HUES48 (cell line): ENCODE measurements around the gene BPIFB2.

Experiments used
- H3K27ac ChIP-seq: one replicate; pipeline ENCODE4 v1.7.0; 2013; ENCODE audit warnings: low read depth, low read length, inconsistent platforms
- H3K27me3 ChIP-seq: 2 replicates; pipeline ENCODE4 v1.6.1; 2013; ENCODE audit warnings: mild to moderate bottlenecking, low read length; ENCODE audit not compliant: control insufficient read depth, insufficient read depth
- H3K36me3 ChIP-seq: 2 replicates; pipeline ENCODE4 v1.6.1; 2013; ENCODE audit warnings: low read length; ENCODE audit not compliant: control insufficient read depth, insufficient read depth
- H3K4me1 ChIP-seq: 2 replicates; pipeline ENCODE4 v1.6.1; 2013; ENCODE audit warnings: mild to moderate bottlenecking, low read length; ENCODE audit not compliant: control insufficient read depth, insufficient read depth
- H3K4me3 ChIP-seq: 2 replicates; pipeline ENCODE4 v1.5.1; 2013; ENCODE audit warnings: mild to moderate bottlenecking, low read depth, low read length
- H3K9ac ChIP-seq: 2 replicates; pipeline ENCODE4 v1.6.1; 2013; ENCODE audit warnings: mild to moderate bottlenecking, low read depth, low read length, moderate library complexity
- H3K9me3 ChIP-seq: 2 replicates; pipeline ENCODE4 v1.6.1; 2013; ENCODE audit warnings: low read length; ENCODE audit not compliant: control insufficient read depth, insufficient read depth

BPIFB2 gene

GRCh38 chr20:33027769-33028751 lies 20.6 kb downstream of the BPIFB2 start:
- Histone ChIP-seq H3K9ac (no peak overlapping the region), H3K27ac (no peak overlapping the region), H3K4me3 (no peak overlapping the region), H3K4me1 (no peaks in the 10 kb centered on the region), H3K9me3 (no peaks in the 10 kb centered on the region), H3K27me3 (no peaks in the 10 kb centered on the region; the same call in 1 of the 2 replicates), H3K36me3 (no peaks in the 10 kb centered on the region)

- no peak overlapping the region for H3K4me3 ChIP-seq
- H3K9me3 ChIP-seq = no peaks in the 10 kb centered on the region
- no peak overlapping the region for H3K9ac ChIP-seq
- no peaks in the 10 kb centered on the region; the same call in 1 of the 2 replicates for H3K27me3 ChIP-seq
- H3K4me1 ChIP-seq = no peaks in the 10 kb centered on the region
- H3K36me3 ChIP-seq = no peaks in the 10 kb centered on the region
- no peak overlapping the region for H3K27ac ChIP-seq
These were observed 21.4 kb downstream of the BPIFB2 start for GRCh38 chr20:33028875-33029274.

- H3K27ac ChIP-seq = no peak overlapping the region
- no peaks in the 10 kb centered on the region for H3K36me3 ChIP-seq
- no peaks in the 10 kb centered on the region for H3K4me1 ChIP-seq
- no peak overlapping the region for H3K9ac ChIP-seq
- no peaks in the 10 kb centered on the region for H3K9me3 ChIP-seq
- no peak overlapping the region for H3K4me3 ChIP-seq
- H3K27me3 ChIP-seq = no peaks in the 10 kb centered on the region; the same call in 1 of the 2 replicates
These were observed 22.6 kb downstream of the BPIFB2 start for GRCh38 chr20:33030076-33030475.

- Histone ChIP-seq H3K9ac (no peak overlapping the region), H3K4me1 (no peaks in the 10 kb centered on the region), H3K9me3 (no peaks in the 10 kb centered on the region), H3K36me3 (no peaks in the 10 kb centered on the region), H3K27me3 (no peaks in the 10 kb centered on the region; the same call in 1 of the 2 replicates), H3K4me3 (no peak overlapping the region), H3K27ac (no peak overlapping the region)
These were observed 23.1 kb downstream of the BPIFB2 start for GRCh38 chr20:33030569-33030968.

- H3K9ac ChIP-seq = no peak within 1 kb of the TSS
- H3K36me3 ChIP-seq = no peaks in the 10 kb centered on the region
- no peak within 1 kb of the TSS for H3K27ac ChIP-seq
- no peaks in the 10 kb centered on the region for H3K4me1 ChIP-seq
- H3K27me3 ChIP-seq = no peaks in the 10 kb centered on the region; the same call in 1 of the 2 replicates
- H3K9me3 ChIP-seq = no peaks in the 10 kb centered on the region
- H3K4me3 ChIP-seq = no peak within 1 kb of the TSS
These were observed 24.0 kb downstream of the BPIFB2 start, which contains the start of gene BPIFB6 for GRCh38 chr20:33031531-33031930. BPIFB6 (plus strand) TSS chr20:33031648; CDS start chr20:33031648, 0 bp downstream.

GRCh38 chr20:33032555-33032954 lies 25.1 kb downstream of the BPIFB2 start:
- H3K4me3 ChIP-seq = no peak overlapping the region
- no peaks in the 10 kb centered on the region for H3K36me3 ChIP-seq
- H3K4me1 ChIP-seq = no peaks in the 10 kb centered on the region
- no peaks in the 10 kb centered on the region for H3K9me3 ChIP-seq
- no peaks in the 10 kb centered on the region; the same call in 1 of the 2 replicates for H3K27me3 ChIP-seq
- no peak overlapping the region for H3K9ac ChIP-seq
- no peak overlapping the region for H3K27ac ChIP-seq

GRCh38 chr20:33033381-33033780 lies 25.9 kb downstream of the BPIFB2 start:
- Histone ChIP-seq H3K27ac (no peak overlapping the region), H3K27me3 (no peaks in the 10 kb centered on the region), H3K9me3 (no peaks in the 10 kb centered on the region), H3K4me1 (no peaks in the 10 kb centered on the region), H3K4me3 (no peak overlapping the region), H3K9ac (no peak overlapping the region), H3K36me3 (no peaks in the 10 kb centered on the region)

- no peaks in the 10 kb centered on the region for H3K27me3 ChIP-seq
These were observed 26.6 kb downstream of the BPIFB2 start for GRCh38 chr20:33034115-33034514.

GRCh38 chr20:33034901-33035492 lies 27.5 kb downstream of the BPIFB2 start:
- H3K9ac ChIP-seq = no peak overlapping the region
- H3K36me3 ChIP-seq = no peaks in the 10 kb centered on the region
- no peaks in the 10 kb centered on the region for H3K9me3 ChIP-seq
- H3K27ac ChIP-seq = no peak overlapping the region
- no peaks in the 10 kb centered on the region for H3K27me3 ChIP-seq
- H3K4me3 ChIP-seq = no peak overlapping the region
- H3K4me1 ChIP-seq = no peaks in the 10 kb centered on the region

More at GRCh38 chr20:33034115-33034514, 26.6 kb downstream of the BPIFB2 start:
- H3K36me3 ChIP-seq = no peaks in the 10 kb centered on the region
- no peaks in the 10 kb centered on the region for H3K9me3 ChIP-seq
- H3K4me1 ChIP-seq = no peaks in the 10 kb centered on the region
- no peak overlapping the region for H3K4me3 ChIP-seq
- H3K9ac ChIP-seq = no peak overlapping the region
- H3K27ac ChIP-seq = no peak overlapping the region

GRCh38 chr20:33037456-33037855 lies 30.0 kb downstream of the BPIFB2 start:
- no peaks in the 10 kb centered on the region for H3K27me3 ChIP-seq
- no peak overlapping the region for H3K9ac ChIP-seq

GRCh38 chr20:33038243-33038642 lies 30.7 kb downstream of the BPIFB2 start:
- Histone ChIP-seq H3K9me3 (no peaks in the 10 kb centered on the region), H3K4me1 (no peaks in the 10 kb centered on the region), H3K36me3 (no peaks in the 10 kb centered on the region), H3K4me3 (no peak overlapping the region), H3K9ac (no peak overlapping the region), H3K27me3 (no peaks in the 10 kb centered on the region), H3K27ac (no peak overlapping the region)

More at GRCh38 chr20:33037456-33037855, 30.0 kb downstream of the BPIFB2 start:
- Histone ChIP-seq H3K4me3 (no peak overlapping the region), H3K36me3 (no peaks in the 10 kb centered on the region), H3K9me3 (no peaks in the 10 kb centered on the region), H3K4me1 (no peaks in the 10 kb centered on the region), H3K27ac (no peak overlapping the region)
